A673 (cell line): ENCODE measurements around the gene STIP1.

Experiments used
- CTCF ChIP-seq: fragments of 300-800, 200-600 bp; sonication (generic); conservative IDR thresholded peaks from 2 replicates; pipeline ENCODE4 v1.5.1; 2017; ENCODE audit warnings: low read depth, mild to moderate bottlenecking, antibody characterized with exemption, low read length, moderate library complexity, mixed read lengths
- EZH2 ChIP-seq: fragments of 200-600 bp; sonication (generic); IDR thresholded peaks from 2 replicates; pipeline ENCODE4 v1.6.1; 2017; ENCODE audit warnings: borderline replicate concordance, low read depth, mild to moderate bottlenecking, mixed read lengths, antibody characterized with exemption, low read length; ENCODE audit not compliant: poor library complexity, severe bottlenecking

- TF ChIP-seq CTCF: no peak
- TF ChIP-seq EZH2: no peak
Observed at GRCh38 chr11:64207256-64208085, 21.5 kb downstream of the STIP1 start.
